GM19238 (cell line): ENCODE results near the gene C1S.
"Not testable (repeated sequence)": the region's sequence is repeated elsewhere in the genome, so short reads cannot be mapped to it uniquely, and the experiment has no call there.

ENCODE experiments used
- DNase-seq: peaks from one replicate; pipeline ENCODE4 v3.0.0; 2011; ENCODE audit warnings: low spot score; ENCODE audit not compliant: insufficient read length

C1S gene

GRCh38 chr12:7046383-7047105 is 14.0 kb upstream of the C1S start:
- no peak for DNase-seq

GRCh38 chr12:7047306-7047705 is 13.2 kb upstream of the C1S start:
- no peak for DNase-seq

- not testable (repeated sequence) for DNase-seq
Observed at GRCh38 chr12:7049445-7049951, 11.0 kb upstream of the C1S start.

GRCh38 chr12:7049973-7050372 is 10.5 kb upstream of the C1S start:
- not testable (repeated sequence) for DNase-seq

GRCh38 chr12:7054925-7055324 is 5.6 kb upstream of the C1S start:
- no peak for DNase-seq

- DNase-seq: not testable (repeated sequence)
Observed at GRCh38 chr12:7055736-7056135, 4.8 kb upstream of the C1S start.

- DNase-seq: no peak
Observed at GRCh38 chr12:7058163-7058845, 2.2 kb upstream of the C1S start.

- DNase-seq: no peak
Observed at GRCh38 chr12:7058850-7059395, 1.6 kb upstream of the C1S start.

GRCh38 chr12:7059780-7060179 is 738 bp upstream of the C1S start:
- no peak for DNase-seq

- DNase-seq: no peak
Observed at GRCh38 chr12:7061138-7061537, 620 bp downstream of the C1S start.

- DNase-seq: no peak
Observed at GRCh38 chr12:7061596-7061995, 1.1 kb downstream of the C1S start.

- DNase-seq: no peak
Observed at GRCh38 chr12:7064516-7064915, 4.0 kb downstream of the C1S start.

- no peak for DNase-seq
Observed at GRCh38 chr12:7065073-7065623, 4.6 kb downstream of the C1S start.

GRCh38 chr12:7066596-7066995 is 6.1 kb downstream of the C1S start:
- DNase-seq: no peak

- no peak for DNase-seq
Observed at GRCh38 chr12:7067096-7067495, 6.6 kb downstream of the C1S start.

GRCh38 chr12:7068240-7068993 is 7.9 kb downstream of the C1S start:
- no peak for DNase-seq

GRCh38 chr12:7068994-7069346 is 8.5 kb downstream of the C1S start:
- DNase-seq: no peak

GRCh38 chr12:7069386-7069785 is 8.9 kb downstream of the C1S start:
- DNase-seq: no peak

- no peak for DNase-seq
Observed at GRCh38 chr12:7072035-7072434, 11.5 kb downstream of the C1S start.

- DNase-seq: no peak
Observed at GRCh38 chr12:7072554-7072953, 12.0 kb downstream of the C1S start.

- no peak for DNase-seq
Observed at GRCh38 chr12:7073946-7074345, 13.4 kb downstream of the C1S start.

- no peak for DNase-seq
Observed at GRCh38 chr12:7075518-7075917, 15.0 kb downstream of the C1S start.
